ENCODE measurements around the gene MEAF6. TPM values are rescaled to one million over a fixed set of nuclear protein-coding genes. Genes with fewer than 3 reads are reported as not detected.

MEAF6 gene
- total and polyA plus RNA-seq, 2 of the 8 experiments (the other 6 are each of a cell fraction or from before 2014, with no cell fraction given) = 23.0 to 38.8 TPM

DNA sequence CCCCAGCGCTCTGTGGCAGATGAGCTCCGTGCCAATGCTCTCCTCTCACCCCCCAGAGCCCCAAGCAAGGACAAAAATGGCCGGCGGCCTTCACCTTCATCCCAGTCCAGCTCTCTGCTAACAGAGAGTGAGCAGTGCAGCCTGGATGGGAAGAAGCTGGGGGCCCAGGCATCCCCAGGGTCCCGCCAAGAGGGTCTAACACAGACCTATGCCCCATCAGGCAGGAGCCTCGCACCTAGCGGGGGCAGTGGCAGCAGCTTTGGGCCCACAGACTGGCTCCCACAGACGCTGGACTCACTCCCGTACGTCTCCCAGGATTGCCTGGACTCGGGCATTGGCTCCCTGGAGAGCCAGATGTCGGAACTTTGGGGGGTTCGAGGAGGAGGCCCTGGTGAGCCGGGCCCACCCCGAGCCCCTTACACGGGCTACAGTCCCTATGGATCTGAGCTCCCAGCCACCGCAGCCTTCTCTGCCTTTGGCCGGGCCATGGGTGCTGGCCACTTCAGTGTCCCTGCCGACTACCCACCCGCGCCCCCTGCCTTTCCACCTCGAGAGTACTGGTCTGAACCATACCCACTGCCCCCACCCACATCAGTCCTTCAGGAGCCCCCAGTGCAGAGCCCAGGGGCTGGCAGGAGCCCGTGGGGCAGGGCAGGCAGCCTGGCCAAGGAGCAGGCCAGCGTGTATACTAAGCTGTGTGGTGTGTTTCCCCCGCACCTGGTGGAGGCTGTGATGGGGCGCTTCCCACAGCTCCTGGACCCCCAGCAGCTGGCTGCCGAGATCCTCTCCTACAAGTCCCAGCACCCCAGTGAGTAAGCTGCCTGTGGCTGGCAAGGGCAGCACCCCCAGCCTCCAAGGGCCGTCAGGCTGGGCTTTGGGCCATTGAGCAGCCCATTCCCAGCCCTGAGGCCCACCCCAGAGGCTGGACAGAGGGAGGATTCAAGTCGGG is 31.5 kb downstream of the MEAF6 start:
- Histone ChIP-seq H3K9ac (replicated peaks in 1 of 4; ENCODE audit: extremely low read depth in 1 of 4, low read depth in 3 of 4, low read length in 3 of 4) (no peak overlapping the region), H3K4me2 (ENCODE audit: insufficient read depth in 1 of 2, low read depth in 2 of 2, low read length in 2 of 2) (no peak overlapping the region)
- CTCF ChIA-PET (ENCODE audit: partially characterized antibody) = interaction anchor here (0.8 to 21.7 kb wide), 5 partner anchors 12 to 30 kb away, joined by 3 to 382 read pairs (median 3); no protein-coding TSS in a partner anchor

More for the DNA sequence above, 31.5 kb downstream of the MEAF6 start:
- 92% methylated on average over 28 of the region's 29 CpGs; no CpG with 5 or more reads in 1 of the 2 experiments for WGBS, 2 experiments (ENCODE audit: extremely low coverage in 1 of 2, insufficient coverage in 1 of 2, insufficient read length in 1 of 2, insufficient replicate concordance in 2 of 2, low coverage in 1 of 2, low lambda C conversion rate in 2 of 2, missing lambda C conversion rate in 1 of 2)
- no peak for TF ChIP-seq ASH2L (IDR thresholded peaks at IDR 0.05; ENCODE audit: low read length)
- H3K36me3 ChIP-seq (ENCODE audit: control insufficient read depth in 2 of 4, insufficient read depth in 4 of 4, low read length in 3 of 4) = peaks cover 9 to 34% (median 25%) of the 10 kb centered on the region in 4 experiments; a peak in 7 of 8 replicates
- H2BK20ac ChIP-seq (ENCODE audit: low read length) = no peak overlapping the region
- H4K91ac ChIP-seq (replicated peaks; ENCODE audit: insufficient read length, low read length) = no peak overlapping the region
- no peak overlapping the region for H2BK120ac ChIP-seq (replicated peaks; ENCODE audit: low read depth, low read length)
- H3K4me1 ChIP-seq (replicated peaks in 1 of 4; ENCODE audit: control insufficient read depth in 3 of 4, insufficient read depth in 4 of 4, low read length in 3 of 4) = peaks cover 0 to 11% (median 1%) of the 10 kb centered on the region in 4 experiments; a peak in 5 of 7 replicates
- H3K18ac ChIP-seq (ENCODE audit: extremely low read depth, low read length) = no peak overlapping the region
- H3K79me1 ChIP-seq (ENCODE audit: low read depth, low read length) = 0 out of 2 replicates have a peak, but pooled peaks cover 2% of the 10 kb centered on the region
- FAIRE-seq (no peak), DNase-seq (ENCODE audit: low read depth in 1 of 2, low spot score in 2 of 2) (no peak)
- no peak overlapping the region for H3K14ac ChIP-seq (ENCODE audit: insufficient read length)
- no peak overlapping the region for H2BK5ac ChIP-seq (ENCODE audit: low read depth, low read length)
- H3K4me3 ChIP-seq (ENCODE audit: extremely low read depth in 1 of 4, insufficient read depth in 2 of 4, low read depth in 3 of 4, low read length in 4 of 4) = no peak overlapping the region
- no peaks in the 10 kb centered on the region for H3K23me2 ChIP-seq (ENCODE audit: low read depth, low read length)
- H2AFZ ChIP-seq (ENCODE audit: low read length) = no peak overlapping the region
- H3K4ac ChIP-seq (replicated peaks; ENCODE audit: insufficient read length, low read depth, low read length) = no peak overlapping the region
- H3K27ac ChIP-seq (ENCODE audit: low read depth, low read length) = no peak overlapping the region
- H3K27me3 ChIP-seq (replicated peaks in 1 of 4; ENCODE audit: control insufficient read depth in 3 of 4, extremely low read depth in 1 of 4, insufficient read depth in 3 of 4, low read length in 3 of 4) = no peaks in the 10 kb centered on the region
- H3K56ac ChIP-seq (replicated peaks; ENCODE audit: insufficient read length, low read depth, low read length) = no peak overlapping the region
- no peak overlapping the region for H4K8ac ChIP-seq (ENCODE audit: extremely low read depth, insufficient read depth, low read length)
- H2AK5ac ChIP-seq (ENCODE audit: low read depth, low read length) = no peak overlapping the region
- POLR2A ChIA-PET (ENCODE audit: partially characterized antibody) = interaction anchor here (1.2 to 5.6 kb wide), 2 partner anchors 7 to 27 kb away, joined by 5 to 68 read pairs; partner anchors contain the start of gene ZC3H12A
- H2BK15ac ChIP-seq (ENCODE audit: low read length) = no peak overlapping the region
- H3K9me3 ChIP-seq (ENCODE audit: insufficient read depth in 2 of 2, low read depth in 1 of 2, low read length in 1 of 2) = no peaks in the 10 kb centered on the region
- H4K5ac ChIP-seq (ENCODE audit: insufficient read length, low read depth, low read length) = no peak overlapping the region
- H4K20me1 ChIP-seq (replicated peaks in 1 of 2; ENCODE audit: control insufficient read depth in 1 of 2, insufficient read depth in 2 of 2, low read length in 2 of 2) = peaks cover 4 to 5% of the 10 kb centered on the region in 2 experiments
- peaks cover 0 to 9% of the 10 kb centered on the region in 2 experiments; a peak in 2 of 4 replicates for H3K79me2 ChIP-seq (ENCODE audit: control insufficient read depth in 1 of 2, insufficient read depth in 2 of 2, low read length in 2 of 2)
- no peak overlapping the region for H2BK12ac ChIP-seq (ENCODE audit: low read depth, low read length)
- H3K23ac ChIP-seq (ENCODE audit: insufficient read length) = no peak overlapping the region
